Esophagus muscularis mucosa (tissue), 4 donors: ENCODE data around the gene RNF213. TPM values are rescaled to one million over a fixed set of nuclear protein-coding genes. Genes with fewer than 3 reads are reported as not detected.
"Not testable (repeated sequence)": the region's sequence is repeated elsewhere in the genome, so short reads cannot be mapped to it uniquely, and the experiment has no call there.

Experiments used
- DNase-seq: peaks from one replicate; pipeline ENCODE4 v3.0.0-alpha.2; 2017; ENCODE audit errors: extremely low spot score
- H3K27ac ChIP-seq, 4 donors: fragments of 200-600 bp; sonication (generic); replicated peaks in 1 of 4; 1 replicate in 3 of 4; 2 replicates in 1 of 4; pipeline ENCODE4 v1.5.1; 2016 to 2019; ENCODE audit warnings: mild to moderate bottlenecking in 1 of 4
- H3K27me3 ChIP-seq, 4 donors: fragments of 200-600 bp; sonication (generic); one replicate each; pipeline versions ENCODE4 v1.5.1 to v1.6.0; 2016 to 2019
- H3K36me3 ChIP-seq, 4 donors: fragments of 200-600 bp; sonication (generic); one replicate each; pipeline ENCODE4 v1.5.1; 2016 to 2019
- H3K4me1 ChIP-seq, 4 donors: fragments of 200-600 bp; sonication (generic); one replicate each; pipeline ENCODE4 v1.5.1; 2016 to 2019
- H3K4me3 ChIP-seq, 4 donors: fragments of 200-600 bp; sonication (generic); 1 replicate in 2 of 4; 2 replicates in 2 of 4; pipeline ENCODE4 v1.5.1; 2016 to 2019; ENCODE audit warnings: mild to moderate bottlenecking in 4 of 4, moderate library complexity in 1 of 4
- H3K9me3 ChIP-seq, 4 donors: fragments of 200-600 bp; sonication (generic); 1 replicate in 3 of 4; 2 replicates in 1 of 4; pipeline ENCODE4 v1.5.1; 2016 to 2019
- CTCF ChIP-seq, 3 experiments: fragments of 200-600 bp in 2 of 3; fragments of 450-650 bp in 1 of 3; sonication (generic) in 2 of 3; IDR thresholded peaks; one replicate each; pipeline ENCODE4 v1.5.1; 2017 to 2019; ENCODE audit warnings: antibody characterized with exemption in 3 of 3, mild to moderate bottlenecking in 2 of 3, moderate library complexity in 1 of 3
- EP300 ChIP-seq: sonication (generic); formaldehyde crosslinking; IDR thresholded peaks from one replicate; pipeline ENCODE4 v1.6.1; 2017; ENCODE audit warnings: antibody characterized with exemption
- POLR2A ChIP-seq: fragments of 450-650 bp; IDR thresholded peaks from one replicate; pipeline ENCODE4 v1.6.1; 2017; ENCODE audit warnings: antibody characterized with exemption, moderate library complexity, mild to moderate bottlenecking, low read depth
- POLR2AphosphoS5 ChIP-seq, 2 donors: sonication (generic); formaldehyde crosslinking; IDR thresholded peaks; one replicate each; pipeline ENCODE4 v1.6.1; 2017; ENCODE audit warnings: antibody characterized with exemption in 2 of 2
- WGBS: methylation state at CpG from one replicate; pipeline ENCODE4 v1.1.5; 2018; 5-methylcytosine and 5-hydroxymethylcytosine counted together
- intact Hi-C: fragments of 100-400 bp; cut with DNase I; formaldehyde crosslinking; loops from one replicate; pipeline ENCODE4 v1.15.1; 2023
- total RNA-seq, 4 donors: library from RNA; depleted of rRNA; stranded (reverse); fragments of >200 nt; gene quantifications; one replicate each; pipeline versions ENCODE4 v1.1.0 to v1.2.1, GENCODE V29; 2016

Gene RNF213
- total RNA-seq, 4 donors from 2014 or later, result 55.8 to 85.7 (median 75.9) TPM

- Histone ChIP-seq H3K27me3 (no peaks in the 10 kb centered on the region), H3K9me3 (no peaks in the 10 kb centered on the region), H3K27ac (no peak overlapping the region), H3K36me3 (no peaks in the 10 kb centered on the region), H3K4me1 (peaks cover 3 to 11% (median 6%) of the 10 kb centered on the region in 4 donors), H3K4me3 (no peak overlapping the region)
- no peak for DNase-seq
- 19% methylated on average over 6 of the region's 6 CpGs for WGBS
- intact Hi-C loops, result no loop called here
- no peak for TF ChIP-seq POLR2A
- no peak for TF ChIP-seq EP300
- no peak for TF ChIP-seq CTCF (IDR thresholded peaks at IDR 0.05)
- no peak for TF ChIP-seq POLR2AphosphoS5 (IDR thresholded peaks at IDR 0.05)
These were observed 148.2 kb downstream of the RNF213 start for GRCh38 chr17:80408872-80409271.

GRCh38 chr17:80409626-80410025 lies 149.0 kb downstream of the RNF213 start:
- no peak for TF ChIP-seq POLR2AphosphoS5 (IDR thresholded peaks at IDR 0.05)
- Histone ChIP-seq H3K36me3 (no peaks in the 10 kb centered on the region), H3K4me3 (no peak overlapping the region), H3K27ac (no peak overlapping the region), H3K27me3 (no peaks in the 10 kb centered on the region), H3K4me1 (peaks cover 10 to 18% (median 14%) of the 10 kb centered on the region in 4 donors), H3K9me3 (no peaks in the 10 kb centered on the region)
- DNase-seq, result no peak
- intact Hi-C loops, result no loop called here
- WGBS, result 98% methylated on average over 12 of the region's 13 CpGs

GRCh38 chr17:80410441-80411087 lies 149.9 kb downstream of the RNF213 start:
- H3K27me3 ChIP-seq, H3K27ac ChIP-seq, H3K4me3 ChIP-seq, H3K9me3 ChIP-seq, DNase-seq, intact Hi-C loops, H3K36me3 ChIP-seq: not testable (repeated sequence)
- 88% methylated on average over 14 of the region's 16 CpGs for WGBS
- H3K4me1 ChIP-seq, result peaks cover 11 to 18% (median 16%) of the 10 kb centered on the region in 4 donors

- TF ChIP-seq EP300 (no peak), POLR2A (no peak), POLR2AphosphoS5 (IDR thresholded peaks at IDR 0.05) (no peak), CTCF (IDR thresholded peaks at IDR 0.05) (no peak)
- H3K4me3 ChIP-seq, result peak overlapping the region; percentile 77 to 87 (median 84)
- intact Hi-C loops, result no loop called here
- peaks cover 26 to 46% (median 34%) of the 10 kb centered on the region in 4 donors for H3K4me1 ChIP-seq
- DNase-seq, result no peak
- 50% methylated on average over 26 of the region's 26 CpGs for WGBS
- peaks cover 0 to 16% (median 10%) of the 10 kb centered on the region in 4 donors for H3K36me3 ChIP-seq
- no peaks in the 10 kb centered on the region for H3K9me3 ChIP-seq
- no peaks in the 10 kb centered on the region for H3K27me3 ChIP-seq
- H3K27ac ChIP-seq, result no peak overlapping the region
These were observed 153.3 kb downstream of the RNF213 start for GRCh38 chr17:80413771-80414507.

- peak overlapping the region; percentile 94 to 97 (median 96) for H3K27ac ChIP-seq
- intact Hi-C loops, result no loop called here
These were observed 153.8 kb downstream of the RNF213 start for GRCh38 chr17:80414508-80414802.

More at GRCh38 chr17:80414508-80414802, 153.8 kb downstream of the RNF213 start:
- Histone ChIP-seq H3K36me3 (peaks cover 0 to 18% (median 11%) of the 10 kb centered on the region in 4 donors), H3K9me3 (no peaks in the 10 kb centered on the region), H3K4me3 (peak overlapping the region; percentile 77 to 87 (median 84)), H3K27me3 (no peaks in the 10 kb centered on the region), H3K4me1 (peaks cover 26 to 46% (median 34%) of the 10 kb centered on the region in 4 donors)
- DNase-seq, result no peak
- no CpG with 5 or more reads among the region's 15 CpGs for WGBS
- TF ChIP-seq POLR2A (no peak), CTCF (IDR thresholded peaks at IDR 0.05) (no peak), POLR2AphosphoS5 (IDR thresholded peaks at IDR 0.05) (no peak), EP300 (no peak)
